Measurements from ENCODE around the gene HSD17B11. TPM values are rescaled to one million over a fixed set of nuclear protein-coding genes. Genes with fewer than 3 reads are reported as not detected.
A peak's percentile ranks its signal among the peaks of the same experiment; 100 is the strongest.
"Not testable (repeated sequence)": the region's sequence is repeated elsewhere in the genome, so short reads cannot be mapped to it uniquely, and the experiment has no call there.

Gene HSD17B11
- total and polyA plus RNA-seq, 8 donors = 46.4 to 84.3 (median 76.8) TPM

DNA sequence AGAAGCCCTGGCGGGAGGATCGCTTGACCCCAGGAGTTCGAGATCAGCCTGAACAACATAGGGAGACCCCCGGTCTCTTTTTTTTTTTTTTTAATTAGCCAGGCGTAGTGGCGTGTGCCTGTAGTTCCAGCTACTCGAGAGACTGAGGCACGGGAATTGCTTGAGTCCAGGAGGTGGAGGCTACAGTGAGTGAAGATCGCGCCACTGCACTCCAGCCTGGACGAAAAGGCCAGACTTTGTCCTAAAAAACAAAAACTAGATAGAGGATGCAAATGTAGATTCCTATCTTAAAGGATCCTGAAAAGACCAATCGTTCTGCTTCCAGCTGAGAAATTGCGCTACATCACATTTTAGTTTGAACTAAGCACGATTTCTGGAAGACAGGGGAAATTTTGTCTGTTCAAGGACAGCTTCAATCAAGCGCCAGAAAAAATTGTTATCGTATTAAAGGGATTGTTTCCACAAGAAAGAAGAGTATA lies 627 bp upstream of the HSD17B11 start:
- TF ChIP-seq, protein P1, sequence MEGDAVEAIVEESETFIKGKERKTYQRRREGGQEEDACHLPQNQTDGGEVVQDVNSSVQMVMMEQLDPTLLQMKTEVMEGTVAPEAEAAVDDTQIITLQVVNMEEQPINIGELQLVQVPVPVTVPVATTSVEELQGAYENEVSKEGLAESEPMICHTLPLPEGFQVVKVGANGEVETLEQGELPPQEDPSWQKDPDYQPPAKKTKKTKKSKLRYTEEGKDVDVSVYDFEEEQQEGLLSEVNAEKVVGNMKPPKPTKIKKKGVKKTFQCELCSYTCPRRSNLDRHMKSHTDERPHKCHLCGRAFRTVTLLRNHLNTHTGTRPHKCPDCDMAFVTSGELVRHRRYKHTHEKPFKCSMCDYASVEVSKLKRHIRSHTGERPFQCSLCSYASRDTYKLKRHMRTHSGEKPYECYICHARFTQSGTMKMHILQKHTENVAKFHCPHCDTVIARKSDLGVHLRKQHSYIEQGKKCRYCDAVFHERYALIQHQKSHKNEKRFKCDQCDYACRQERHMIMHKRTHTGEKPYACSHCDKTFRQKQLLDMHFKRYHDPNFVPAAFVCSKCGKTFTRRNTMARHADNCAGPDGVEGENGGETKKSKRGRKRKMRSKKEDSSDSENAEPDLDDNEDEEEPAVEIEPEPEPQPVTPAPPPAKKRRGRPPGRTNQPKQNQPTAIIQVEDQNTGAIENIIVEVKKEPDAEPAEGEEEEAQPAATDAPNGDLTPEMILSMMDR (IDR thresholded peaks at IDR 0.05) = no peak
- Histone ChIP-seq H3K4me1 (peaks cover 5 to 41% of the 10 kb centered on the region in 2 donors), H3K9me3 (no peaks in the 10 kb centered on the region), H3K36me3 (no peaks in the 10 kb centered on the region), H3K27me3 (no peaks in the 10 kb centered on the region), H3K27ac (peak overlapping the region; percentile 87 to 91), H3K4me3 (peak overlapping the region; percentile 52 to 68)
- ATAC-seq = peak; percentile 44
- intact Hi-C loops (cut with DNase I) = no loop called here
- DNase-seq = no peak

DNA sequence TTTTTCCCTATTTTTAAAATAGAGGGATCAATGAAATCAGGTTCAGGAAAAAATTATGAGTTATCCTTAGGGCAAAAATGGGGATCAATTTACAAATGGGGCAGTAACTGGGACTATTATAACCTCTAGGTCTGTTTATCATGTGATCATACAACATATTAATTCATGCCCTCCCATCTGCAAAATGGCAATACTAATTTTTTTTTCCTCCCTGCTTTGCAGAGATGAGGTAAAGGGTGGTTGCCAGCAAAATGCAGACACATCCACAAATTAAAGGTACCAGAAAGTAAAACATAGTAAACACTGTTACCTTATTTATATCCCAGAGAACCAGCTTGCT lies 467 bp downstream of the HSD17B11 start:
- TF ChIP-seq, protein P1 (IDR thresholded peaks at IDR 0.05) = no peak
- DNase-seq (no peak), ATAC-seq (peak; percentile 3)
- Histone ChIP-seq H3K4me1 (peaks cover 5 to 50% of the 10 kb centered on the region in 2 donors), H3K4me3 (peak overlapping the region; percentile 52 to 68), H3K9me3 (no peaks in the 10 kb centered on the region), H3K27me3 (no peaks in the 10 kb centered on the region), H3K36me3 (no peaks in the 10 kb centered on the region), H3K27ac (peak overlapping the region; percentile 87 to 91)
- intact Hi-C loops (cut with DNase I) = no loop called here

DNA sequence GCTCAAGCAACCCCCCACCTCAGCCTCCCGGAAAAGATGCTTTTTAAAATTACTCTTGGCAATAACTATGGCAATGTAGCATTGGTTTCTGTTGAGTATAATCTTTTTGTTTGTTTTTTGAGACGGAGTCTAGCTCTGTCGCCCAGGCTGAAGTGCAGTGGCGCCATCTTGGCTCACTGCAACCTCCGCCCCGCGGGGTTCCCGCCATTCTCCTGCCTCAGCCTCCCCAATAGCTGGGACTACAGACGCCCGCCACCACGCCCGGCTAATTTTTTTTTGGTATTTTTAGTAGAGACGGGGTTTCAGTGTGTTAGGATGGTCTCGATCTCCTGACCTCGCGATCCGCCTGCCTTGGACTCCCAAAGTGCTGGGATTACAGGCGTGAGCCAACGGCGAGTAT lies 933 bp downstream of the HSD17B11 start:
- H3K36me3 ChIP-seq; H3K9me3 ChIP-seq; intact Hi-C loops (cut with DNase I); ATAC-seq; H3K27me3 ChIP-seq: not testable (repeated sequence)
- peak in 1 of 4 donors; percentile 79 for DNase-seq
- Histone ChIP-seq H3K4me3 (peak overlapping the region; percentile 52 to 68), H3K27ac (peak overlapping the region; percentile 87 to 91), H3K4me1 (peaks cover 5 to 50% of the 10 kb centered on the region in 2 donors)

DNA sequence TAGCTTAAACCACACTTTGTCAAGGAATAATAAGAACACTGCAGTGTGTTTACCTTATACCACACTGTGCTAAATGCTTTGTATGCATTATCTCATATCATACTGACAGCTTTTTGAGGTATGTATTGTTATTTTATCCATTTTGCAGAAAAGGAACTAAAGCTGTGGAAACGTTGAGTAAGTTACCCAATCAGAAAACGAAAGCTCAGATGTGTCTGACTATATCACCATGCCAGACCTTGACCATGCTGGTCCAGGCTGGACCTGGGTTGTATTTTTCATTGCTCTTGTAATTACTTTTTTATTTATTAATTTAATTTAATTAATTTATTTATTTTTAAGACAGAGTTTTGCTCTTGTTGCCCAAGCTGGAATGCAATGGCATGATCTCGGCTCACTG lies 2.1 kb downstream of the HSD17B11 start:
- peak overlapping the region; percentile 52 to 68 for H3K4me3 ChIP-seq
- DNase-seq (no peak), ATAC-seq (no peak)
- H3K9me3 ChIP-seq = no peaks in the 10 kb centered on the region
- TF ChIP-seq, protein P1 (IDR thresholded peaks at IDR 0.05) = no peak
- H3K36me3 ChIP-seq = no peaks in the 10 kb centered on the region
- H3K27ac ChIP-seq = peak overlapping the region in 1 of 2 donors; percentile 87
- peaks cover 5 to 52% of the 10 kb centered on the region in 2 donors for H3K4me1 ChIP-seq
- intact Hi-C loops (cut with DNase I) = no loop called here
- H3K27me3 ChIP-seq = no peaks in the 10 kb centered on the region

DNA sequence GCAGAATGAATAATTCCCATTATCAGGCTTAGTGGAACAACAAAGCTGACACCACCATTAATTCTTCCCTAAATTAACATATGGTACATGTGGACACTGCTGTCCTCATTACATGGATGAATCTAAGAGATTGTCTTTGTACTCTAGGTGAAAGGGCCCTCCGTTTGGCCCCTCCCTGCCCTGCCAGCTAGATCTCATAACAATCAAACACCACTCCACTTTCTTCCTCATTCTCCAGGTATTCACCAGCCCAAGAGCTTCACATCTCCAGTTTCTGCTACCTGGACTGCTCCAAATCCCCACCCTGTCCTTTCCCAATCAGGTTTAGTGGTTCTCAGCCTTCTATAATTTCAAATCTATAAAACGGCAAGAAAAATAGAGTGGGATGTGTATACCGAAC lies 3.8 kb downstream of the HSD17B11 start:
- H3K27me3 ChIP-seq = no peaks in the 10 kb centered on the region
- no peaks in the 10 kb centered on the region for H3K9me3 ChIP-seq
- peak; percentile 29 for ATAC-seq
- TF ChIP-seq, protein P1 (IDR thresholded peaks at IDR 0.05) = no peak
- no peak overlapping the region for H3K4me3 ChIP-seq
- DNase-seq = no peak
- peaks cover 5 to 54% of the 10 kb centered on the region in 2 donors for H3K4me1 ChIP-seq
- peak overlapping the region in 1 of 2 donors; percentile 24 for H3K27ac ChIP-seq
- intact Hi-C loops (cut with DNase I) = no loop called here
- H3K36me3 ChIP-seq = no peaks in the 10 kb centered on the region

DNA sequence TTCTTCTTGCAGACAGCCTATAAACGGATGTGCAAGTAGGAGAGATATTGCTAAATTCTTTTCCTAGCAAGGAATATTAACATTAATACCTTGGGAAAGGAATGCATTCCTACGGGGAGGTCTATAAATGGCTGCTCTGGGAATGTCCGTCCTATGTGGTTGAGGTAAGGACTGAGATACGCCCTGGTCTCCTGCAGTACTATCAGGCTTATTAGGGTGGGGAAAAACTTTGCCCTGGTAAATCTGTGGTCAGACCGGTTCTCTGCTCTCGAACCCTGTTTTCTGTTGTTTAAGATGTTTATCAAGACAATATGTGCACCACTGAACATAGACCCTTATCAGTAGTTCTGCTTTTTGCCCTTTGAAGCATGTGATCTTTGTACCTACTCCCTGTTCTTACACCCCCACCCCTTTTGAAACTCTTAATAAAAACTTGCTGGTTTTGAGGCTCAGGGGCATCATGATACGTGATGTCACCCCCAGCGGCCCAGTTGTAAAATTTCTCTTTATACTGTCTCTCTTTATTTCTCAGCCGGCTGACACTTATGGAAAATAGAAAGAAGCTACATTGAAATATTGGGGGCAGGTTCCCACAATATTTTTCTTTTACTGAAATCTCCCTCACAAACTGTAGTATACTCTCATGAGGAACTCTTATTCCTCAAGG lies 6.4 kb downstream of the HSD17B11 start:
- H3K27ac ChIP-seq; H3K4me3 ChIP-seq; ATAC-seq; H3K27me3 ChIP-seq; DNase-seq; H3K9me3 ChIP-seq; intact Hi-C loops (cut with DNase I): not testable (repeated sequence)
- peaks cover 0 to 43% of the 10 kb centered on the region in 2 donors for H3K4me1 ChIP-seq
- H3K36me3 ChIP-seq = peaks cover 0 to 24% of the 10 kb centered on the region in 2 donors

Measured in left lung (tissue), 10 donors.